NB4 (cell line): ENCODE results near the gene ASIC1.

Experiments used
- MAX ChIP-seq: IDR thresholded peaks from 2 replicates; pipeline ENCODE4 v1.6.1; 2011; ENCODE audit warnings: low read depth, low read length
- MYC ChIP-seq: IDR thresholded peaks from 2 replicates; pipeline ENCODE4 v1.6.1; 2011; ENCODE audit warnings: low read depth, low read length
- POLR2A ChIP-seq: IDR thresholded peaks from 2 replicates; pipeline ENCODE4 v1.6.1; 2011; ENCODE audit warnings: mild to moderate bottlenecking; ENCODE audit not compliant: insufficient read length; ENCODE audit errors: extremely low read depth
- TF ChIP-seq, protein P1 (sequence below): IDR thresholded peaks from one replicate; pipeline ENCODE4 v1.5.1; 2012; ENCODE audit warnings: low read depth, low read length

- TF ChIP-seq POLR2A (no peak), MYC (no peak), MAX (no peak)
- TF ChIP-seq, protein P1, sequence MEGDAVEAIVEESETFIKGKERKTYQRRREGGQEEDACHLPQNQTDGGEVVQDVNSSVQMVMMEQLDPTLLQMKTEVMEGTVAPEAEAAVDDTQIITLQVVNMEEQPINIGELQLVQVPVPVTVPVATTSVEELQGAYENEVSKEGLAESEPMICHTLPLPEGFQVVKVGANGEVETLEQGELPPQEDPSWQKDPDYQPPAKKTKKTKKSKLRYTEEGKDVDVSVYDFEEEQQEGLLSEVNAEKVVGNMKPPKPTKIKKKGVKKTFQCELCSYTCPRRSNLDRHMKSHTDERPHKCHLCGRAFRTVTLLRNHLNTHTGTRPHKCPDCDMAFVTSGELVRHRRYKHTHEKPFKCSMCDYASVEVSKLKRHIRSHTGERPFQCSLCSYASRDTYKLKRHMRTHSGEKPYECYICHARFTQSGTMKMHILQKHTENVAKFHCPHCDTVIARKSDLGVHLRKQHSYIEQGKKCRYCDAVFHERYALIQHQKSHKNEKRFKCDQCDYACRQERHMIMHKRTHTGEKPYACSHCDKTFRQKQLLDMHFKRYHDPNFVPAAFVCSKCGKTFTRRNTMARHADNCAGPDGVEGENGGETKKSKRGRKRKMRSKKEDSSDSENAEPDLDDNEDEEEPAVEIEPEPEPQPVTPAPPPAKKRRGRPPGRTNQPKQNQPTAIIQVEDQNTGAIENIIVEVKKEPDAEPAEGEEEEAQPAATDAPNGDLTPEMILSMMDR: no peak
These were observed 4.4 kb upstream of the ASIC1 start for GRCh38 chr12:50052964-50053363.
